ENCODE results near the gene SLC12A5. TPM values are rescaled to one million over a fixed set of nuclear protein-coding genes. Genes with fewer than 3 reads are reported as not detected.
A peak's percentile ranks its signal among the peaks of the same experiment; 100 is the strongest.

The SLC12A5 gene
- total RNA-seq, 4 donors from 2014 or later, result 0.19 TPM; not detected in 3

GRCh38 chr20:46020555-46020954 lies 8.5 kb upstream of the SLC12A5 start:
- no peak for DNase-seq (ENCODE audit: low spot score)
- no peak for TF ChIP-seq CTCF (IDR thresholded peaks at IDR 0.05)
- no peak for ATAC-seq (ENCODE audit: low FRiP score)

GRCh38 chr20:46021361-46022359 lies 7.4 kb upstream of the SLC12A5 start:
- no peak for ATAC-seq (ENCODE audit: low FRiP score)
- no peak for DNase-seq (ENCODE audit: low spot score)
- TF ChIP-seq CTCF (IDR thresholded peaks at IDR 0.05), result no peak

GRCh38 chr20:46022411-46023147 lies 6.4 kb upstream of the SLC12A5 start:
- ATAC-seq (ENCODE audit: low FRiP score) (no peak), DNase-seq (ENCODE audit: low spot score) (no peak)
- TF ChIP-seq CTCF (IDR thresholded peaks at IDR 0.05), result peak in 1 of 3 donors; percentile 15

GRCh38 chr20:46023148-46023484 lies 5.9 kb upstream of the SLC12A5 start:
- no peak for ATAC-seq (ENCODE audit: low FRiP score)
- no peak for TF ChIP-seq CTCF (IDR thresholded peaks at IDR 0.05)
- DNase-seq (ENCODE audit: low spot score), result no peak

GRCh38 chr20:46023999-46024398 lies 5.0 kb upstream of the SLC12A5 start:
- TF ChIP-seq CTCF (IDR thresholded peaks at IDR 0.05), result no peak
- DNase-seq (ENCODE audit: low spot score) (no peak), ATAC-seq (ENCODE audit: low FRiP score) (no peak)

- DNase-seq (ENCODE audit: low spot score), result no peak
- no peak for TF ChIP-seq CTCF (IDR thresholded peaks at IDR 0.05)
- no peak for ATAC-seq (ENCODE audit: low FRiP score)
Observed at GRCh38 chr20:46025376-46025783, 3.6 kb upstream of the SLC12A5 start.
